ENCODE data around the gene MKRN2OS. TPM values are rescaled to one million over a fixed set of nuclear protein-coding genes. Genes with fewer than 3 reads are reported as not detected.

MKRN2OS gene
- total RNA-seq, 1 experiment from 2014 or later, result 2.1 TPM

- TF ChIP-seq CTCF (IDR thresholded peaks at IDR 0.05; ENCODE audit: unreplicated experiment), result no peak
- Mint-ChIP-seq H3K4me3 (ENCODE audit: low read depth, unreplicated experiment) (peak within 1 kb of the TSS; percentile 86), H3K4me1 (ENCODE audit: low read depth, unreplicated experiment) (peaks cover 18% of the 10 kb centered on the region), H3K27ac (ENCODE audit: unreplicated experiment) (peak within 1 kb of the TSS; percentile 84), H3K27me3 (ENCODE audit: unreplicated experiment) (no peaks in the 10 kb centered on the region), H3K36me3 (ENCODE audit: insufficient read depth, unreplicated experiment) (peaks cover 26% of the 10 kb centered on the region), H3K9me3 (ENCODE audit: low read depth, unreplicated experiment) (no peaks in the 10 kb centered on the region)
- no TSS peak for BruUV-seq (replicated peaks)
- intact Hi-C loops (cut with micrococcal nuclease; ENCODE audit: unreplicated experiment), result no loop called here
- CTCF ChIA-PET, result no interaction called here
- DNase-seq, result peak; percentile 91
These were observed 11.6 kb upstream of the MKRN2OS start, which contains the start of gene MKRN2 for GRCh38 chr3:12556690-12557472. MKRN2 (plus strand) TSS chr3:12557087; CDS start chr3:12557151, 64 bp downstream.

DNA sequence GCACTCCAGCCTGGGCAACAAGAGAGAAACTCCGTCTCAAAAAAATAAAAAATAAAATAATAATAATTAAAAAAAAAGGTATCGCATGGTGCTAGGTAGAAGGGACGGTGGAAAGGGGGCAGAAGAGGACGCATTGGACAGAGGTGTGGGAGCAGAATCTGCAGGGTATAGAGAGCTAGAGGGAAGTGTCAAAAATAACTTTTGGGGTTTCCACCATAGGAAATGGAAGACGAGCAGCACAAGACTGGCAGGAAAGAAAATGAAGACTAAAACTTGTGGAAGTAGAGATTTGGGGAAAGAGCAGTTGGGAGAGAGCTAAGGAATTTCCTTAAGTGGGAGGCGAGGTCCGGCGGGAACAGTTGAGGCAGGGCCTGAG lies 11.0 kb upstream of the MKRN2OS start:
- intact Hi-C loops (cut with micrococcal nuclease; ENCODE audit: unreplicated experiment), result no loop called here
- peaks cover 18% of the 10 kb centered on the region for H3K4me1 Mint-ChIP-seq (ENCODE audit: low read depth, unreplicated experiment)
- DNase-seq, result no peak
- CTCF ChIA-PET, result no interaction called here
- H3K27me3 Mint-ChIP-seq (ENCODE audit: unreplicated experiment), result no peaks in the 10 kb centered on the region
- peak overlapping the region; percentile 84 for H3K27ac Mint-ChIP-seq (ENCODE audit: unreplicated experiment)
- H3K36me3 Mint-ChIP-seq (ENCODE audit: insufficient read depth, unreplicated experiment), result peaks cover 26% of the 10 kb centered on the region
- H3K9me3 Mint-ChIP-seq (ENCODE audit: low read depth, unreplicated experiment), result no peaks in the 10 kb centered on the region
- BruUV-seq (replicated peaks), result no TSS peak
- no peak for TF ChIP-seq CTCF (IDR thresholded peaks at IDR 0.05; ENCODE audit: unreplicated experiment)
- peak overlapping the region; percentile 86 for H3K4me3 Mint-ChIP-seq (ENCODE audit: low read depth, unreplicated experiment)

GRCh38 chr3:12553921-12554391 lies 8.7 kb upstream of the MKRN2OS start:
- Mint-ChIP-seq H3K9me3 (ENCODE audit: low read depth, unreplicated experiment) (no peaks in the 10 kb centered on the region), H3K4me3 (ENCODE audit: low read depth, unreplicated experiment) (peak overlapping the region; percentile 74), H3K27me3 (ENCODE audit: unreplicated experiment) (no peaks in the 10 kb centered on the region), H3K4me1 (ENCODE audit: low read depth, unreplicated experiment) (peaks cover 18% of the 10 kb centered on the region), H3K36me3 (ENCODE audit: insufficient read depth, unreplicated experiment) (peaks cover 26% of the 10 kb centered on the region), H3K27ac (ENCODE audit: unreplicated experiment) (peak overlapping the region; percentile 50)
- intact Hi-C loops (cut with micrococcal nuclease; ENCODE audit: unreplicated experiment), result no loop called here
- TF ChIP-seq CTCF (IDR thresholded peaks at IDR 0.05; ENCODE audit: unreplicated experiment), result no peak
- no TSS peak for BruUV-seq (replicated peaks)
- CTCF ChIA-PET, result interaction anchor here (0.5 to 0.7 kb wide), 3 partner anchors 199 to 419 kb away, joined by 3 read pairs; no protein-coding TSS in a partner anchor
- DNase-seq, result peak; percentile 29

GRCh38 chr3:12549971-12550760 lies 4.9 kb upstream of the MKRN2OS start:
- no peak for DNase-seq
- intact Hi-C loops (cut with micrococcal nuclease; ENCODE audit: unreplicated experiment), result loop anchor here (5.0 kb wide), 1 partner anchor 413 kb away; no protein-coding TSS in a partner anchor
- Mint-ChIP-seq H3K36me3 (ENCODE audit: insufficient read depth, unreplicated experiment) (peaks cover 12% of the 10 kb centered on the region), H3K27ac (ENCODE audit: unreplicated experiment) (no peak overlapping the region), H3K4me3 (ENCODE audit: low read depth, unreplicated experiment) (peak overlapping the region; percentile 8), H3K4me1 (ENCODE audit: low read depth, unreplicated experiment) (no peaks in the 10 kb centered on the region), H3K9me3 (ENCODE audit: low read depth, unreplicated experiment) (no peaks in the 10 kb centered on the region), H3K27me3 (ENCODE audit: unreplicated experiment) (no peaks in the 10 kb centered on the region)
- no TSS peak for BruUV-seq (replicated peaks)
- TF ChIP-seq CTCF (IDR thresholded peaks at IDR 0.05; ENCODE audit: unreplicated experiment), result no peak
- CTCF ChIA-PET, result no interaction called here
